GM12874 (cell line): ENCODE data around the gene CMSS1.

Experiments
- CTCF ChIP-seq: IDR thresholded peaks from 2 replicates; pipeline ENCODE4 v1.5.1; 2011; ENCODE audit warnings: low read depth, mild to moderate bottlenecking, control low read depth, low read length, moderate library complexity; ENCODE audit not compliant: insufficient read depth

Gene CMSS1

GRCh38 chr3:99885085-99885484, 67.4 kb downstream of the CMSS1 start:
- no peak for TF ChIP-seq CTCF

- no peak for TF ChIP-seq CTCF
Observed at GRCh38 chr3:99885851-99886250, 68.2 kb downstream of the CMSS1 start.

GRCh38 chr3:99891610-99892285, 74.1 kb downstream of the CMSS1 start:
- no peak for TF ChIP-seq CTCF

GRCh38 chr3:99892332-99892731, 74.7 kb downstream of the CMSS1 start:
- no peak for TF ChIP-seq CTCF

GRCh38 chr3:99895131-99895696, 77.6 kb downstream of the CMSS1 start:
- TF ChIP-seq CTCF, result no peak

- no peak for TF ChIP-seq CTCF
Observed at GRCh38 chr3:99895703-99896441, 78.2 kb downstream of the CMSS1 start.

GRCh38 chr3:99896482-99896881, 78.8 kb downstream of the CMSS1 start:
- no peak for TF ChIP-seq CTCF
